HG03025 (cell line): Measurements from ENCODE around the gene VWA7.

Experiments used
- ATAC-seq: cut with Tn5 transposase; IDR thresholded peaks from one replicate; pipeline ENCODE4 v1.9.1; 2021; ENCODE audit warnings: mild to moderate bottlenecking, moderate library complexity; ENCODE audit not compliant: unreplicated experiment, low FRiP score

Gene VWA7

DNA sequence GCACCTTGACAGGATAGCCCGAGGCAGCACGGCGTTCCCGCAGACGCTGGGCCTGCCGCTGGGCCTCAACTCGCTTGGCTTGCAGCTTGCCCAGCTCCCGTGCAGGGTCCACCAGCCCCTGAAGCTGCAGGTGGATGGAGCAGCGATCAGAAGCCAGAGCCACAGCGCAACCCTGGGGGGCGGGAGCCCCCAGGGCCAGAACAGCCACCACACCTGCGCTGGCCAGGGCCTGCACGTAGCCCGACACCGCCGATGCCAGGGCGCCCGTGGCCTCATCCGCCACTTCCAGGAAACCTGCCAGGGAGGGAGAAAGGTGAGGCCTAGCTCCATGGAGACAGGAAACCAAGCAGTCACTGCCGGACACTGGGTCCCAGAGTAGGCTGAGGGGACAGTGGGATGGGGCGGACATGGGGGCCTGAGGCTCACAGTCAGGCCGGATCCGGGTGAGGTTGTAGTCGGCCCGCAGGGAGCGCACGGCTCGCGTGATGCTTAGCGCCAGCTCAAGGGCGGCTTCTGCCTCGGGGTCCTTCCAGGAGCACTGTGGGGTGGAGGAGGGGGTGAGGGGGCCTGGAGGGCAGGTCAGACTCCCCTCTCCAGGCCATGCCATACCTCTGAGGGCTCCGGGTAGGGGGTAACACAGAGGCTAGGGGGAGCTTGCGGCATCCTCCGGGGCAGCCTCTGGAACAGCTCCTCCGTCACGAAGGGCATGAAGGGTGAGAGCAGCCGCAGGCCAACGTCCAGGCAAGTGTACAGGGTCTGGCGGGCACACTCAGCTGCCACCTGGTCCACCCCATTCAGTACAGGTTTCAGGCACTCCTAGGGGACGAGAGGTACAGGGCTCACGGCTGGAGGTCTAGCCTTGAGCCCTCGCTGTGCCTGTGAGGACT, 2.1 kb upstream of the VWA7 start:
- ATAC-seq = no peak

DNA sequence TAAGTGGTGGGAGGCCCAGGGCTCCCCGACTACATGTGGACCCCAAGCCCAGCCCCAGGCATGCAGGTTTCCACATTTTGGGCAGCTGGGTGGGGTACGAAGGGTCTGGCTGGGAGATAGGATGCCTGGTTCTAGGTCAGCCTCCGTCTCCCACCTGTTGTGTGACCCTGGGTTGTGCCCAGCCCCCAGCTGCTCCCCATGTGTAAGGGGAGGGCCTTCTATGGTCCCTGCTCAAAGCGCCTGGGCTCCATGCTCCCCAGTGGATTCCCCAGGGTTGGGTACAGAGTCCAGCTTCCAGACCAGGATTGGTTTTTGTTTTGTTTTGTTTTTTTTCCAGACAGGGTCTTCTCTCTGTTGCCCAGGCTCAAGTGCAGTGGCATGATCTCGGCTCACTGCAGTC, 1.1 kb upstream of the VWA7 start:
- no peak for ATAC-seq

DNA sequence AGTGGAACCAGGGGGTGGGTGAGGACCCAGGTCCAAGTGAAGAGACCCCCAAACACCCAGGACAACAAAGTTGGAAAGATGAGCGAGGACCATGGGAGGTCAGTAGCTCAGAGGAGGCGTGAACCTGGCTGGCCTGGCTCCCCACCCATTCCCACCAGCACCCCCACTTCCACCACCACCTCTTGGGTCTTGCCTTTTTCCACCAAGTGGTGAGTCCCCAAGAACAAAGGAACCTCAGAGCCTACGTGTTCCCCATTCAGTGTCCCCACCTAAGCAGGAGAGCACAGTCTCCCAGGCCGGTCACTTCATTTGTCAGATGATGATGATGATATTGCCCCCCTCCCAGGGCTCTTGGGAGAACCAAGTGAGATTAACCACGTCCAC, 531 bp upstream of the VWA7 start:
- no peak for ATAC-seq

DNA sequence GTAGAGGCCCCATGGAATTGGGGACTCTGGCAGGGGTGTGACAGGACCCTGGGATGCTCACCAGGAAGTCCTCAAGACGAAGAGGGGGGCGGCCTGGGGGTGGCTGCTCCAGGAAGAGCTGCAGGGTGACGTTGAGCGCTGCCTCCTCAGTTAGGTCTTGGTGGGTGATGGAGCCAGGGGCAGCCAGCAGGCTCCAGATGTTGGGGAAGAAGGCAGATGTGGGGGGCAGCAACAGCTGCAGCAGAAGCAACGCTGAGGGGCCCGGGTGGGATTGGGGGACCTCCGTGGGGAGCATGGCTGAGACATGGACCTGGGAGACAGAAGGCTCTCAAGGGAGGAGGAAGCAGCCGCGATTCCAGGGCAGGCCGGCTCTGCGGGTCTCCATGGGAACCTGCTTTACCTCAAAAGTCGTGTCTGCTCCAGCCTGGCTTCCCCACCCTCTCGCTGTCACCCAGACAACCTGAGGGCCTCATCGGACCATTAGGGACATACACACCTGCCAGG, 591 bp downstream of the VWA7 start:
- no peak for ATAC-seq

DNA sequence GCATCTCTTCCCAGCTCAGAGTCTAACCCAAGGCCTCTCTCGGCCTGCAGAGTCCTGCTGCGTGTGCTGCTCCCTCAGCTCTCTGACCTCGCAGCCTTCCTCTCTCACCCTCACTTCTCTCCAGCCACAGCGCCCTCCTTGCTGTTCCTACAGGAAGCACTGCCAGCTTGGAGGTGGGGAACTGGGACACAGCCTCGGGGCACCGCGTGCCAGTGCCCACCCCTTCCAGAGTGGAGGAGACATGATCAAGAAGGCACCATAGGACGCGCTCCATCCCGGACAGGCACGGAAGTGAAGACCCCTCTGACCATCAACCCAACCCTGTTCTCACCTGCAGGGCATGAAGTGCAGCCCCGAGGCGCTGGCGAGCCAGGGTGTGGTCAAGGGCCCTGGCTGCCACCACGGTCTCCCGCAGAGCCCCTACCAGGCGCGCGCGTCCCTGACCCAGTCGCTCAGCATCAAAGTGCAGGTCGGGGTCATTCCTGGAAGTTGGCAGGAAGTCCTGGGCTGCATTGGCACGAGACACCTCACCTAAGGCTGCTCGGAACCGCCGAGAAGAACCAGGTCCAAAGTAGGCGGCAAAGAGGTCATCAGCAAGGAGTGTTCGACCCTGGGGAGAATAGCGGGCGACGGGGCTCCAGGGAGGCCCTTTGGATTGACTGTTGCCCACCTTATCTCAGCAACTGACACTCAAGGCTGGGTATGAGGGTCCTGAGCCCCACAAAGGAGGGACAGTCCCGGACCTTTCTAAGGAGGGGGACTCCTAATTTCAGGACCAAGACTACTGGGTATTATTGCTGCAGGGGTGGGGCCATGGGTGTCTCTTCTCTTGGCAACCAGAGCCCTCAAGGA, 1.3 kb downstream of the VWA7 start:
- ATAC-seq = no peak

DNA sequence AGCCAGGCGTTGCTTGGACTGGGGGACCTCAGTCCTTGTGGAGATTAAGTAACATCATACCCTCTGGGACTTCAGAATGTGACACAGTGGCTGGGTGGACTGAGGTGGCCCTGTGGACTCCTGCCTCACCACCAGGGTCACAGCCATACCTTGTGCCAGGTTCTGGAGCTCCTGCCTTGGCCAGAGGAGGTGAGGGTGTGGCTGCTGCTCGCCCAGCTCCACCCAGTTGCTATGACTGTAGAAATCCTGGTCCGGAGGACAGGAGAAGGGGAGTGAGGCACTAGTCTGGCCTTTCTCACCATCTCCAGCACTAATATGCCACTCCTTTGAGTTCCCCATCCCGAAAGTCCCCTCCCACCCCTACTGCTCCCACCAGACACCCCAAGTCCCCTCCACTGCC, 1.9 kb downstream of the VWA7 start:
- no peak for ATAC-seq

DNA sequence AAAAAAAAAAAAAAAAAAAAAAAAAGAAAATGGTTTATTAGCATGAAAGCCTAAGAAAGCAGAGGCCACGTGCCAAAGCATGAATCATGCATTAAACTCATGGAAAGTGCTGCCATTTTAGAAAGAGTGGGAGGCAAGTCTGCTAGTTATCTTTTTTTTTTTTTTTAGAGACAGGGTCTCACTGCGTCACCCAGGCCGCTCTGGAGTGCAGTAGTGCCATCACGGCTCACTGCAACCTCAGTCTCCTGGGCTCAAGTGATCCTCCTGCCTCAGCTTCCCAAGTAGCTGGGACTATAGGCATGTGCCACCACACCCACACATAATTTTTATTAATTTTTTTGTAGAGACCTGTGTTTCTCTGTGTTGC, 5.2 kb downstream of the VWA7 start:
- ATAC-seq = no peak

DNA sequence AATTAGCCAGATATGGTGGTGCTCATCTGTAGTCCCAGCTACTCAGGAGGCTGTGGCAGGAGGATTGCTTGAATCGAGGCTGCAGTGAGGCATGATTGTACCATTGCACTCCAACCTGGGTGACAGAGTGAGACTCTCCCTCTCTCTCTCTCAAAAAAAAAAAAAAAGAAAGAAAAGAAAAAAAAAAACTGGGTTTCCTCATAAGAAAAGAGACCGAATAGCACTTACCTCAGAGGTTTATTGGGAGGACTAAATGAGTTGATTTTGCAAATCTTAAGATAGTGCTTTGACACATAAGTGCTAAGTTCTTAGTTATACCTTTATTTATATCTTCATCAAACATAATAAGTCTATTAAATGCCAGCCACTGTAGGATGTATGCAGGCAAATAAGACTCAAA, 6.3 kb downstream of the VWA7 start:
- no peak for ATAC-seq

DNA sequence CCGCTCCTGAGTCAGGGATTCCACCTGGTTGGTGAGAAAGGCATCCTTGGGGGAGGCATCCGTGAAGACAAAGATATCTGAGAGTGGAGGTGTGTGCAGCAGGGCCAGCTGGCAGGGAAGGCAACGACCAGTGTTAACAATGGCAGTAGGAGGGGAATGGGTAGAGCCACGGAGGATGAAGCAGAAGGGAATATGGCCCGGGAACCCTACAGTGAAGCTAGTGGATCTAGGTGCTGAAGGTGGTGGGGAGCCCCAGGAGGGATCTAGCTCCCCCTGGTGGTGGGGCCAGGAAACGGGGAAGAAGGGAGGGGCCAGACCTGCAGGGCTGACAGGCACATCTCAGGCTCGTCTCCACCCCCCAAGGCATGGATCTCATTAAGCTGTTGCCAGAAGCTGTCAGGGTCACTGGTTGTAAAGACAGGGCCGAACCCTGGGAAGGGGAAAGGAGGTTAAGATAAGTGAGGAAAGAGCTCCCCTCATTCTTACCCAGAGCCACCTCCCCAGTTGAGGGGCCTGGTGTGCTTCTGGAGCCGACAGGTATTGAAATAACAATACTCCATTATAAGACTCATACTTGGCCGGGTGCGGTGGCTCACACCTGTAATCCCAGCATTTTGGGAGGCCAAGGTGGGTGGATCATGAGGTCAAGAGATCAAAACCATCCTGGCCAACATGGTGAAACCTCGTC, 7.3 kb downstream of the VWA7 start:
- ATAC-seq = no peak

DNA sequence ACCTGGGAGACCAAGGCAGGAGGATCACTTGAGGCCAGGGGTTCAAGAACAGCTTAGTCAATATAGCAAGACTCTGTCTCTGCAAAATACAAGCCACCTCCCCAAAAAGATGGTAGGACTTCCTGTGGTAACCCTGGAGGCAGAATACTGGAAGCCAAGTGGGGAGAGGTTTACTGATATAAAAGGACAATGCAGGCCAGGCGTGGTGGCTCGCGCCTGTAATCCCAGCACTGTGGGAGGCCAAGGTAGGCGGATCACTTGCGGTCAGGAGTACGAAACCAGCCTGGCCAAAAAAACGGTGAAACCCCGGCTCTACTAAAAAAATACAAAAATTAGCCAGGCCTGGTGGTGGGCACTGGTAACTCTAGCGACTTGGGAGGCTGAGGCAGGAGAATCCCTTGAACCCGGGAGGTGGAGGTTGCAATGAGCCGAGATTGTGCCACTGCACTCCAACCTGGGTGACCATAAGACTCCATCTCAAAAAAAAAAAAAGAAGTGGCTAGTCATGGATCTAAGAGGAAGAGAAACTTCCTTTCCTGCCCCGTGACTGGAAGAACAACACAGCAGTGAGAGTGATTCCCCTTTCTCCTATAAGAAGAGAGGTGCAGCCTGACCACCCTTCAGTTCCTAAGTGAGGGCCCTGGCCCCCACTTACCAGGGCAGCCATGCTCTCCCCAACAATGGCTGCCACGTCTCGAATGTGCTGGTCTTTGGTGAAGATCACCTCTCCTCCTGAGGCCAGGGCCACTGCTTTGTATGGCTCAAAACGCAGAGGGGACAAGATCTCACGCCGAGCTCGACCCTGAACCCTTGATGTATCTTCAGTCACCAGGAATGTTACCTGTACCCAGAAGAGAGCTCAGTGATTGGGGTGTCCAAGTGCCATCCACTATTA, 8.5 kb downstream of the VWA7 start:
- ATAC-seq = no peak

DNA sequence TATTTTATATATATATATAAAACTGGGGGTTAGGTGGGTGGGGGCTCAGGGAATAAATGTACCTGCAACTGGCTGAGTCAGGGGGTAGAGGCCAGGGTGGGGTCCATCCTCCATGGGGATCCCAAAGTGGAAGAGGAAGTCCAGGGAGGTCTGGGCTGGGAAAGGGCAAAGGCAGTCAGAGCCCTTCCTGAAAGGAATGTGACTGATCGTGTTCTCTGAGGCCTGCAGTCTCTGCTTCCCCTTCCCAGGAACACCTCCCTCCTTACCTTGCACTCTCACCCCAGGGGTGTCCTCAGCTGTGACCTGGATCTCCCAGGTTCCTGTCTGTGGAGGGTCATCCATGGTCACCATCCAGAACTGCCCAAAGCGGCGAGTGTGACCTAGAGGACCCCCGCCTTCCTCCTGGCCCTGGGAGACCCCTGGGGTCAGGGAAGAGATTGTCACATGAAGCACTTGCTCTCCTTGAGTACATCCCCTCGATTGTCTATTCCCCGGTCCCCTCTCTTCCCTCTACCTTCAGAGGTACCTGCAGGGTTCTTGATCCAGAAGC, 10.0 kb downstream of the VWA7 start:
- ATAC-seq = no peak

DNA sequence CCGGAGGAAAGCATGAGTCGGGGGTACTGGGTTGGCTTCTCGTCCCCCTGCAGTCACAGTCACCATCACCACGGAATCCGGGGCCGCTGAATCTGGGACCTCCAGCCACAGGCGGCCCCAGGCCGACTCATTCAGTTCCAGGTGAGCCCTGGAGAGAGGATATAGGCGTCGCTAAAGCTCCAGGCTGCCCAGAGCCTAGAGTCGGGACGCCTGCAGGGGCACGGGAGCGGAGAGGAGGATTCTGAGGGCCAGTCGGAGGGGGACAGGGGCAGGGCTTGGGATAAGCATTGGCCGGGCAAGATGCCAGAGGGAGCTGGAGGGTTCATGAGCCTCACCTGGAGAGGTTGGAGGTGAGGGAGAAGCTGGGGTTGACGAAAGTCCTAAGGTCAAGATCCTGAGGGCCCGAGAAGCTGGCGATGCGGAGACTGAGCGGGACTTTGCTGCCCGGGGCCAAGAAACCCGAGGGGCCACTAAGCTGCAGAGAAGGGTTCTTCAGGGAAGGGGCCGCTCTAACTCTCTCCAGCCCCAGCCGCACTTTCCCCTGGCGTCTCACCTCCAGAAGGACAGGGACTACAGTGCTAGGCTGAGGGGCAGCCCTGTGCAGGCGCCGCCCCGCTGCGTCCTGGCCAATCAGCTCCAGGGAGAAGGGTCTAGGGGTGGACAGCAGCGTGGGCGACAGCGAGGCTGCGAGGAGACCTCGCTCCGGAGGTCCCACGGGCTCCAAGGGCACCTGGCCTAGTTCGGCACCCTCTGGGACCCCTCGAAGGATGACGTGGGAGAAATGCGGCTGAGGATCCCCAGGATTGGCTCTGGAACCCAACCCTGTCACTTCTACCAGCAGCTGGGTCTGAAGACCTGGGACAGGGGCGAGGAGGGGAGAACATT, 11.0 kb downstream of the VWA7 start:
- no peak for ATAC-seq

DNA sequence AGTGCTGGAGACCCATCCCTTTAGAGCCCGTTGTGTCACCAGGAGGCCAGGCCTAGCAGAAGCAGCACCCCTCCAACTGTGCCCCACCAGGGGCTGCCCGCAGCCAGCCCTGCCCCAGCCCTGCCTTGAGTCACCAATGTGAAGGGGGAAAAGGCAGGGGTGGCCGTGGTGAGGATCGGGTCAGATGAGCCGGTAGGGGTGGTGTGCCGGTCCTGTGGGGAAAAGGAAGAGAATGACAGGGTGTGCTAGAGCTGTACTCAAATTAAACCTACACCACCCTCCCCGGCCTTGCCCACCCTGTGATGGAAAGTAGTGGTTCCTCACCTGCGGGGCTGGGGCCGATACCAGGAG, 11.6 kb downstream of the VWA7 start:
- ATAC-seq = no peak

DNA sequence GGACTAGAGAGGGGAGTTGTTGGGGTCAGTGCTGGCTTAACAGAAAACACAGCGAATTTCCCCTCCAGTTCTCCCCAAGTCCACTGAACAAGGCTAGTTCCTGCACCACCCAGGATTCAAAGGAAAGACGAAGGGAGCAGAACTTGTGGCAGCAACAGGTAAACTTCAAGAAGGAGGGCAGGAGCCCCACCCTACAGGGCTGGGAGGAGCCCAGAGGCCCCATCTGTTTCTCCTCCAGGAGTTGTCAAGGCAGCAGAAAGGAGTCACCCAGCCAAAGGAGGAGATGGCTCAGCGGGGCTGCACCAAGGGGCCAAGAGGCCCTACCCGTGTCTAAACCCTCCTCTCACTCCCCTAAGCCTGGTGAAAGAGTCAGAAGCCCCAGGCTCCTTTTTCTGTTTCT, 12.9 kb downstream of the VWA7 start:
- ATAC-seq = no peak

DNA sequence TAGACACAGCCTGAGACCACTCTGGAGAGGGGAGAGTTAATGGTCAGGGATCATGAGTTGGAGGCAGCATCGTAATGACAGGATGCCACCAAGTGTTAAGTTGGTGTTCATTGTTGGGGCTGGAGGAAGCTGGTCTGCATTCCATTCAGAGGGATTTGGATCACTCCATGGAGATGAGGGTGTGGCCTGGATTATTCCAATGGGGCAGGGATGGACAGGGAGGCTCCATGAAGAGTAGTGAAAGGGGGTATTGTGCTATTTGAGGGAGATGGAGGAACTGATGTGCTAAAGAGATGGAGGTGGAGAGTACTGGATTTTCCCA, 13.5 kb downstream of the VWA7 start:
- no peak for ATAC-seq

DNA sequence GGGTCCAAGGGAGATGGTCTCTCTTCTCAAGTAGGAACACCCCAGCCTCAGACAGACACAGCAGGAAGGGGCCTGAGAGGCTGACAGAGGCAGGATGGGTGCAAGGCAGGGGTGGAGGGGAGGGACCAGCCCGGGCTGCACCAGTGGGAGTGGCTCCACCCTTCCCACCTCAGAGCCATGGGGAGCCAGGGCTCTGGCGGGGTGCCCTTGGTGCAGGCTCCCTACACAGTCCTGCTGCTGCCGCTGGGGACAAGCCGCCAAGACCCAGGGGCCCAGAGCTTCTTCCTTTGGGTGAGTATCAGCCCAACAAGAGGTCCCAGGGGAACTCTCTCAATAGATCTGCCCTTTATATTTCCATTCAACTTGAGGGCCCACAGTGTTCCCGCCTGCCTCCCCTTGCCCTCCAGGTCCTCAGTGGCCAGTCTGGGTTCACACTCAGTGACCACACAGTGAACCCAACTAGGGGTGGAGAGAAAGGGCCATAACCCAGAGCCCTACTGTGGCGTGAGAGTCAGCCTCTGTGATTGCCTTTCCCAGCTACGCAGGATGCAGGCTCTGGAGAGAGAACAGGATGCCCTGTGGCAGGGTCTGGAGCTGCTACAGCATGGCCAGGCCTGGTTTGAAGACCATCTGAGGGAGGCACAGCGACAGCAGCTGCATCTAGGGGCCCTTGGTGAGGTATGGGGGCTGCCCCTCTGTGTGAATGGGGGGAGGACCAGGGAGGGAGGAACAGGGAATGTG, 14.1 kb downstream of the VWA7 start:
- no peak for ATAC-seq

DNA sequence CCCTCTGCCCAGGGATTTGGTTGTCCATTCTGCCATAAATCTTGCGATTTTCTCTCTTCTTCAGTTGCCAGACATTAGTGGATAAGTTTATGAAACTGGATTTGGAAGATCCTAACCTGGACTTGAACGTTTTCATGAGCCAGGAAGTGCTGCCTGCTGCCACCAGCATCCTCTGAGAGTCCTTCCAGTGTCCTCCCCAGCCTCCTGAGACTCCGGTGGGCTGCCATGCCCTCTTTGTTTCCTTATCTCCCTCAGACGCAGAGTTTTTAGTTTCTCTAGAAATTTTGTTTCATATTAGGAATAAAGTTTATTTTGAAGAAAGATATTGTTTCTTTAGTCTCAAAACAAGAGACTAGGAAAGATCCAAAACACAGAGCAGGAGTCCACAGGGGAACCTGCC, 14.8 kb downstream of the VWA7 start, which contains the start of gene SAPCD1:
TSS of gene SAPCD1 (plus strand) at position 301 of the 400 bp plus-strand sequence. CDS start 399 bp downstream, outside the sequence.
- no peak for ATAC-seq

DNA sequence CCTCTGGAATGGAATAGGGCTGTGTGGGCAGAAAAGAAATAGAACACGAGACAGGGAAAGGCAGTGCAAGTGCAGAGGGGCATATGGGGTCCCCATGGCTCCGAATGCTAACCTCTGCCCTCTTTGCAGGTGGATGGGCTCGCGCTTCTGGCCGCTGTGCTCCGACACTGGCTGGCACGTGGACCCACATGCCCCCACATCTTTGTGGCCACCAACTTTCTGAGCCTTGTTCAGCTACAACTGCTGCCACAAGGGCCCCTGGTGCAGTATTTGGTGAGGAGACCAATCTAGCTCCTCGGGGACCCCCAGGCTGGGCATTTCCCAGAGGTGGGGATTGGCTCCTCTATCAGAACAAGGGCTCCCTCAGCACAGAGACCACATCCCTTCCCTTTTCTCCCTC, 15.8 kb downstream of the VWA7 start:
- no peak for ATAC-seq
